Activated B cell treated with CpG ODN at 0.5 μM for 24 hours (primary cell): ENCODE results near the gene ACSS1. TPM values are rescaled to one million over a fixed set of nuclear protein-coding genes. Genes with fewer than 3 reads are reported as not detected.

ENCODE experiments used
- ATAC-seq: fragments of 200-7000 bp; cut with Tn5 transposase; one replicate; pipeline ENCODE4 v1.10.0; 2021; ENCODE audit warnings: low read depth, mild to moderate bottlenecking, moderate library complexity
- CTCF ChIA-PET: fragments of 350-600 bp; sonication (Branson Sonifier 250); formaldehyde crosslinking; loops from one replicate; lab custom pipeline; 2021; ENCODE audit warnings: antibody characterized with exemption; lab: Charles Lee
- POLR2A ChIA-PET: fragments of 350-600 bp; sonication (Branson Sonifier 250); formaldehyde crosslinking; loops from one replicate; lab custom pipeline; 2021; ENCODE audit warnings: antibody characterized with exemption; lab: Charles Lee
- DNase-seq: peaks from one replicate; pipeline ENCODE4 v3.0.0; 2022
- H3K27ac Mint-ChIP-seq: one replicate; pipeline ENCODE4 v1.8.0; 2020; ENCODE audit warnings: mixed read lengths
- H3K27me3 Mint-ChIP-seq: one replicate; pipeline ENCODE4 v1.8.0; 2021; ENCODE audit warnings: mixed read lengths
- H3K36me3 Mint-ChIP-seq: one replicate; pipeline ENCODE4 v1.8.0; 2021; ENCODE audit warnings: low read depth, mixed read lengths
- H3K4me1 Mint-ChIP-seq: one replicate; pipeline ENCODE4 v1.8.0; 2021; ENCODE audit warnings: mixed read lengths
- H3K4me3 Mint-ChIP-seq: one replicate; pipeline ENCODE4 v1.8.0; 2020; ENCODE audit warnings: mild to moderate bottlenecking, mixed read lengths
- H3K9me3 Mint-ChIP-seq: one replicate; pipeline ENCODE4 v1.8.0; 2020; ENCODE audit warnings: mixed read lengths
- intact Hi-C: fragments of 100-400 bp; cut with micrococcal nuclease; formaldehyde crosslinking; loops from one replicate; pipeline ENCODE4 v1.15.1; 2024
- total RNA-seq: library from RNA; stranded (reverse); gene quantifications from 2 replicates; pipeline ENCODE4 v1.2.3, GENCODE V29; 2022
- TF ChIP-seq, protein P1 (sequence below): fragments of 200-600 bp; IDR thresholded peaks from one replicate; pipeline ENCODE4 v1.8.0; 2022; ENCODE audit warnings: antibody characterized with exemption, mild to moderate bottlenecking

Gene ACSS1
- total RNA-seq, 1 donor from 2014 or later = 34.4 TPM

DNA sequence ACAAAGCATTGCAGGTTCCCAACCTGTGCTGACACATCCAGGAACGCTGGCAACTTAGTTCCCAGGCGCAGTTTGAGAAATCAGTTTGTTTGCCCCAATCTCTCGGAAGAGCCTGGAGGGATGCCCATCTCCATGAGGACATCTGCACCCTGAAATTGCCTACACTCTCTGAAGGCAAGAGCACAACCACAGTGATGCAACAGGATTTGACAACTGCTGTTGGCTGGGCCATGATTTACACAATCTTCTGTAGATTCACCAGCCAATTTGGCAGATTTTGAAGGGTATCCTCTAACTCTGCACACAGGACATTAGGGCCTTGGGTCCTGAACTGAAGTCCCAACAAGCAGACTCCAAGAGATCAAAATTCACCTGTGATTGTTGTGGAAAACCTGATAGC is 68.8 kb downstream of the ACSS1 start:
- no peak for ATAC-seq
- Mint-ChIP-seq H3K4me1 (peaks cover 38% of the 10 kb centered on the region), H3K9me3 (no peaks in the 10 kb centered on the region), H3K4me3 (no peak overlapping the region), H3K27me3 (no peaks in the 10 kb centered on the region), H3K36me3 (peaks cover 23% of the 10 kb centered on the region), H3K27ac (no peak overlapping the region)
- CTCF ChIA-PET = no interaction called here
- DNase-seq = no peak
- intact Hi-C loops = no loop called here
- POLR2A ChIA-PET = interaction anchor here (1.2 kb wide), 1 partner anchor 69 kb away, joined by 3 read pairs; the partner anchor contains the start of gene ACSS1
- TF ChIP-seq, protein P1, sequence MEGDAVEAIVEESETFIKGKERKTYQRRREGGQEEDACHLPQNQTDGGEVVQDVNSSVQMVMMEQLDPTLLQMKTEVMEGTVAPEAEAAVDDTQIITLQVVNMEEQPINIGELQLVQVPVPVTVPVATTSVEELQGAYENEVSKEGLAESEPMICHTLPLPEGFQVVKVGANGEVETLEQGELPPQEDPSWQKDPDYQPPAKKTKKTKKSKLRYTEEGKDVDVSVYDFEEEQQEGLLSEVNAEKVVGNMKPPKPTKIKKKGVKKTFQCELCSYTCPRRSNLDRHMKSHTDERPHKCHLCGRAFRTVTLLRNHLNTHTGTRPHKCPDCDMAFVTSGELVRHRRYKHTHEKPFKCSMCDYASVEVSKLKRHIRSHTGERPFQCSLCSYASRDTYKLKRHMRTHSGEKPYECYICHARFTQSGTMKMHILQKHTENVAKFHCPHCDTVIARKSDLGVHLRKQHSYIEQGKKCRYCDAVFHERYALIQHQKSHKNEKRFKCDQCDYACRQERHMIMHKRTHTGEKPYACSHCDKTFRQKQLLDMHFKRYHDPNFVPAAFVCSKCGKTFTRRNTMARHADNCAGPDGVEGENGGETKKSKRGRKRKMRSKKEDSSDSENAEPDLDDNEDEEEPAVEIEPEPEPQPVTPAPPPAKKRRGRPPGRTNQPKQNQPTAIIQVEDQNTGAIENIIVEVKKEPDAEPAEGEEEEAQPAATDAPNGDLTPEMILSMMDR = no peak

DNA sequence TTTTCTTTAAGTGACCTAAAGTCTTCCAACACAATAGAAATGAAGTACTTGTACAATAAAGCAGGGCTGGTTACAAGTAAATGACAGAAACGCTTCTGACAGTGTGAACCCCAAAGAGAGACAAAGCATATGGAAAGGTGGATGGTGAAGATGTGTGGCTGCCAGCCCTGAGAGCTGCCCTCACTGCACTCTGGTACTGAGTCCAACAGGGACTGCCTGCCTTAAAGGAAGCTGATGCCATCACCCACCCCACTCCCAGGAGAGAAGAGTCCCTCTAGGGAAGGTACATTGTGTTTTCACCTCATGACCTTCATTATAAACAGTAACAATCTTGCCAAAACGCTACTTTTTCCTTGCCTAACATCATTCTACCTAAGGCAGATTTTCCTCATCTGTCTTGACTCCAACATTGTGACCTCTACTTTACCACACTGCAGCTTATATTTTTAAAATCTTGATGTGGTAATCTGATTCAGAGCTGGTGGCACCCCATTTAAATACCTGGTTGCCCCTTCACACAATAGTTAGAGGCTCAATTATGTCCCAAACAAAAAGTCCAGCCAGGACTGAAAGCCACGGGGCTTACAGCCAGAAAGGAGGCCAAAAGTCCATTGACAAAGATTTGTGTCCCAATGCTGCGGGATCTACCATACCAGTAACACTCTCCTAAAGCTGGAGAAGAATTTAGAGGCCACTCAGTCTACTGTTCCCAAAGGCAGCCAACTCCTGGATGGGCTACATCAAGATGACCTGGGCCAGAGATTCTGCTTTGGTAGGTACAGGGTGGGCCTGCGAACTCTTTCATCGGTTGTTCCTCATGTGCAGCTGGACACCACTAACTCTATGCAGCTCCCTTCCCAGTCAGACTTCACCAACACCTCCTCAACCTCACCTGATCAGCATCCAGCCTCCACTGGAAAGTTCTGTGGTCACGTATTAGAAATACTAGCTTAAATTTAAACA is 69.8 kb downstream of the ACSS1 start:
- Mint-ChIP-seq H3K27me3 (no peaks in the 10 kb centered on the region), H3K4me3 (no peak overlapping the region), H3K4me1 (peaks cover 29% of the 10 kb centered on the region), H3K36me3 (peaks cover 32% of the 10 kb centered on the region), H3K9me3 (no peaks in the 10 kb centered on the region), H3K27ac (no peak overlapping the region)
- ATAC-seq (no peak), DNase-seq (no peak)
- TF ChIP-seq, protein P1 = no peak
- ChIA-PET CTCF (no interaction called here), POLR2A (interaction anchor here (1.2 kb wide), 1 partner anchor 70 kb away, joined by 3 read pairs; the partner anchor contains the start of gene ACSS1)
- intact Hi-C loops = no loop called here

DNA sequence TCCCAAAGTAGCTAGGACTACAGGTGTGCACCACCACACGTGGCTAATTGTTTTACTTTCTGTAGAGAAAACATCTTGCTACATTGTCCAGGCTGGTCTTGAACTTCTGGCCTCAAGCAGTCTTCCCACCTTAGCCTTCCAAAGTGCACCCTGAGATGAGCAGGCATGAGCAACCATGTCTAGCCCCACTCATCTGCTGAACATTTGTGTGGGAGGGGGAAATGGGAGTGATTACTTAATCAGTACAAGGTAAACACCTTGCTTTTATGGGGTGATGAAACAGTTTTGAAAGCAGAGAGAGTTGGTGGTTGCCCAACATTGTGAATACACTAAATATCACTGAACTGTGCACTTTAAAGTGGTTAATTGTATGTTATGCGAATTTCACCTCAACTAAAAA is 70.7 kb downstream of the ACSS1 start:
- no peaks in the 10 kb centered on the region for H3K9me3 Mint-ChIP-seq
- no peaks in the 10 kb centered on the region for H3K27me3 Mint-ChIP-seq
- H3K36me3 Mint-ChIP-seq = peaks cover 35% of the 10 kb centered on the region
- H3K4me3 Mint-ChIP-seq = no peak overlapping the region
- intact Hi-C loops = no loop called here
- peaks cover 24% of the 10 kb centered on the region for H3K4me1 Mint-ChIP-seq
- DNase-seq = no peak
- ATAC-seq = no peak
- POLR2A ChIA-PET = no interaction called here
- no peak overlapping the region for H3K27ac Mint-ChIP-seq
- TF ChIP-seq, protein P1 = no peak
- CTCF ChIA-PET = no interaction called here

DNA sequence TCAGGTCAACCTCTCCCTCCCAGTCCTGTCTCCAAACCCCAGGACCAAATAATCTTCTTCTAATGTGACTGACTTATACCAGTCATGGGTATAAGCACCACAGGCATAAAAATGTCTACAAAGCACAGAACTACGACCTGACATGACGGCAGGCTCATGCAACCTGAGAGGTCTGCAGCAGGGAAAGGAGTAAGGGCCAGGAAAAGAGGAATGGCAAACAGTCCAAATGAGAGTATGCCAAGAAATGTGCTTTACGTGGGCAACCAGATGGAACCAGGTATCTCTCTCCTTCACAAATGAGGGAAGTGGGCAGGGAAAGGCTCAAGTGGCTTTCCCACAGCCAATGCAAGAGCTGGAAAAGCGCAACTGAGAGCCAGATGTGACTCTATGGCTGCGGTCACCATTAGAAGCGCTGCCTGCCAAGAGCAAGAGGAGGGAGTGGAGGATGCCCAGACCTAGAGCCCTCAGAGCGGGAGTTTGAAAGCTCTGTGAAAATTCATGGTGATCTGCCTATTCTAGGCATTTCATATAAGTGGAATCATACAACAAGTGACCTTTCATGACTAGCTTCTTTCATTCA is 71.4 kb downstream of the ACSS1 start:
- no peak overlapping the region for H3K27ac Mint-ChIP-seq
- TF ChIP-seq, protein P1 = no peak
- H3K4me3 Mint-ChIP-seq = no peak overlapping the region
- intact Hi-C loops = no loop called here
- ChIA-PET POLR2A (no interaction called here), CTCF (no interaction called here)
- H3K4me1 Mint-ChIP-seq = peaks cover 17% of the 10 kb centered on the region
- H3K27me3 Mint-ChIP-seq = no peaks in the 10 kb centered on the region
- H3K36me3 Mint-ChIP-seq = peaks cover 35% of the 10 kb centered on the region
- no peaks in the 10 kb centered on the region for H3K9me3 Mint-ChIP-seq
- ATAC-seq (no peak), DNase-seq (no peak)

DNA sequence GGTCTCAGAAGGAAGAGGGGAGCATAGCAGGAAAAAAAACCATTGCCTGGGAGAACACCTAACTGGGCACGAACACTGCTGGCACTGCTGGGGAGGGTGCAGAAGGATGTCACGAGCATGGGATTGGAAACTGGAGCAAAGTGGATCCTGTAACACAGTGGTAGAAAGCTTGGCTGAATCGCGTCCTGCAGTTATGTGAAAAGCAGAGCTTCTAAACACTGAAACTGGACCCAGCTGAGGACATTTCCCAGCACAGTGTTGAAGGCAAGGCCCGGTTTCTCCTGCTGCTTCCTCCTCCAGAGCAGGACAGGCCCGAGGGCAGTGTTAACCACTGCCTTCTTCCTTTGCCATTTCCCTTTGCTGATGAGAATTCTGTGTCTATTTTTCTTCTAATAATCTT is 72.1 kb downstream of the ACSS1 start:
- Mint-ChIP-seq H3K4me1 (peaks cover 11% of the 10 kb centered on the region), H3K27ac (no peak overlapping the region), H3K36me3 (peaks cover 42% of the 10 kb centered on the region), H3K4me3 (no peak overlapping the region), H3K9me3 (no peaks in the 10 kb centered on the region), H3K27me3 (no peaks in the 10 kb centered on the region)
- POLR2A ChIA-PET = no interaction called here
- DNase-seq = no peak
- intact Hi-C loops = no loop called here
- CTCF ChIA-PET = no interaction called here
- TF ChIP-seq, protein P1 = no peak
- no peak for ATAC-seq
